GM18517 (cell line): ENCODE results near the gene LRG1.
"Not testable (repeated sequence)": the region's sequence is repeated elsewhere in the genome, so short reads cannot be mapped to it uniquely, and the experiment has no call there.

Source experiments
- ATAC-seq: cut with Tn5 transposase; IDR thresholded peaks from one replicate; pipeline ENCODE4 v1.9.1; 2021; ENCODE audit warnings: mild to moderate bottlenecking, moderate library complexity; ENCODE audit not compliant: unreplicated experiment

LRG1 gene

DNA sequence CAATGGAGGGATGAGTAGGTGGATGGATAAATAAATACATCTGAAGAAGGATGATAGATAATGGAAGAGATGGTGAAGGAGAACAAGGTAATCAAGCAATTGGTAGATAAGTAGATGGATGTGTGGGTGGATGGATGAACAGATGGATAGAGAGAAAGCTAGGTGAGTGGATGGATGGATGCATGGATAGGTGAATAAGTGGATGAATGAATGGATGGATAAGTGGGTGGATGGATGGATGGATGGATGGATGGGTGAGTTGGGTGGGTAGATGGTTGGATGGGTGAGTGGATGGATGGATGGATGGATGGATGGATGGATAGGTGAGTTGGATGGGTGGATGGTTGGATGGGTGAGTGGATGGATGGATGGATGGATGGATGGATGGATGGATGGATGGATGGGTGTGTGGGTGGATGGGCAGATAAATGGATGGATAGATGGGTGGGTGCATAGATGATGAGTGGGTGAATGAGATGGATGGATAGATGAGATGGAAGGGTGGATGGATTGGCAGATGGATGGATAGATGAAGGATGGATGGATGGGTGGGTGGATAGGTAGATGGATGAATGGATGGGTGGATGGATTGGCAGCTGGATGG is 13.4 kb upstream of the LRG1 start:
- no peak for ATAC-seq

DNA sequence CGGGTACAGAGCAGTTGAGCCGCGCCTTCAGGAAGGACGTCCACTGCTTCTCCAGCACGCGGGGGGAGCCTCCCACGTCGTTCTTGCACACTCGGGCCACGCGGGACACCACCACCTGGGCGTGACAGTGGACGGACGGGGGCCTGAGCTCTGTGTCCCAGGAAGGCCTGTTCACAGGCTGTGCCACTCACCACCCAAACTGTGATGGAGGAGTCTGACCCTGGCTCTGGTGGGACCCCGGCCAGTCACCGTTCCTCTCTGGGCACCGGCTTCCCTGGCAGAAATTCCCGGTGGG is 12.6 kb upstream of the LRG1 start:
- no peak for ATAC-seq

DNA sequence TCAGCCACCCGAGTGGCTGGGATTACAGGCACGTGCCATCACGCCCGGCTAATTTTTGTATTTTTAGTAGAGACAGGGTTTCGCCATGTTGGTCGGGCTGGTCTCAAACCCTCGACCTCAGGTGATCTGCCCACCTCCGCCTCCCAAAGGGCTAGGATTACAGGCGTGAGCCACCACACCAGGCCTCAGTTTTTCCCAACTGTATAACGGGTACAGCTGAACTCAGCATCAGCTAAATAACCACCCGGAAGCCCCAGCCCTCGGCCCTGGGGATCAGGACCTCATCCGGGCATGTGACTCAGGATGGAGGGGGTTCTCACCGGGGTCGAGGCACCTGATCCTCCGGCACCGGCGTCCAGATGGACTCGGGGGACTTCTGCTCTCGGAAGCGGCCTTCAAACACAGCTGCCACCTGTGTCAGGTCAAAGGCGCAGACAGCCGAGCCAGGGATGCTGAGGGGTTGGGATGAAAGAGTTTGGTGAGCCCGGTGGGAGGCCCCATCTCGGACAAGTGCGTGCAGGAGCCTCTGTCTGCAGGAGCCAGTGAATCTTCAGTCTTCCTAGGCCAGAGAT is 10.7 kb upstream of the LRG1 start:
- ATAC-seq = no peak

DNA sequence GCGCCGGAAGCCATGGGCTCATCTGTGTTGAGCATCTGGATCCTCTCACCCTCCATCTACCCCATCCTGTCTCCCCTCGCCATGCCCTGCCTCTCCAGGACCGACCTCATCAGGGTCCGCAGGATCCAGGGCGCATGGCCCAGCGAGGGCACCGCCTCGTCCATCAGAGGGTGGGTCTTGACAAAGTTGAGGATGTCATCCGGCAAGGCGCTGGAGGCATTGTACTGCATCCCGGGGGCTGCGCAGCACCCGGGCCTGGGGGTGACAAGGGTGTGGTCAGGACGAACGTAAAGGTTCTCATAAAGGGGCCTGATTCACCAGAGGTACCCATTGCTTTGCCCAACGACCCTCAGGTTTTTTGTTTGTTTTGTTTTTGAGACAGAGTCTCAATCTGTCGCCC is 10.2 kb upstream of the LRG1 start:
- ATAC-seq = no peak

DNA sequence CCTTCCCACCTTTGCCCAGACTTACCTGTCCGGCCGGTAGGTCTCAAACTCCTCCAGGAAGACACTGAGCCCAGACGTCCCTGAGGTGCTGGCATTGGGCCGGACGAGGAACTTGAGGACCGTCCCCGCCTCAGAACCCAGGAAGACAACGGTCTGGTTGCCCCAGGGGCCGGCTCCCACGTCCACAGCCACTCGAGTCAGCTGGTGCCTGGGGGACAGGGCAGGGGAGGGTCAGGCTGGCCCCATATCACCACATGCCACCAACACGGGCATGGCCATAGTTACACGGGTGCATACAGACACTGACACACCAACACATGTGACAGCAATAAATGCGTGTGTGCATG is 8.4 kb upstream of the LRG1 start:
- no peak for ATAC-seq

DNA sequence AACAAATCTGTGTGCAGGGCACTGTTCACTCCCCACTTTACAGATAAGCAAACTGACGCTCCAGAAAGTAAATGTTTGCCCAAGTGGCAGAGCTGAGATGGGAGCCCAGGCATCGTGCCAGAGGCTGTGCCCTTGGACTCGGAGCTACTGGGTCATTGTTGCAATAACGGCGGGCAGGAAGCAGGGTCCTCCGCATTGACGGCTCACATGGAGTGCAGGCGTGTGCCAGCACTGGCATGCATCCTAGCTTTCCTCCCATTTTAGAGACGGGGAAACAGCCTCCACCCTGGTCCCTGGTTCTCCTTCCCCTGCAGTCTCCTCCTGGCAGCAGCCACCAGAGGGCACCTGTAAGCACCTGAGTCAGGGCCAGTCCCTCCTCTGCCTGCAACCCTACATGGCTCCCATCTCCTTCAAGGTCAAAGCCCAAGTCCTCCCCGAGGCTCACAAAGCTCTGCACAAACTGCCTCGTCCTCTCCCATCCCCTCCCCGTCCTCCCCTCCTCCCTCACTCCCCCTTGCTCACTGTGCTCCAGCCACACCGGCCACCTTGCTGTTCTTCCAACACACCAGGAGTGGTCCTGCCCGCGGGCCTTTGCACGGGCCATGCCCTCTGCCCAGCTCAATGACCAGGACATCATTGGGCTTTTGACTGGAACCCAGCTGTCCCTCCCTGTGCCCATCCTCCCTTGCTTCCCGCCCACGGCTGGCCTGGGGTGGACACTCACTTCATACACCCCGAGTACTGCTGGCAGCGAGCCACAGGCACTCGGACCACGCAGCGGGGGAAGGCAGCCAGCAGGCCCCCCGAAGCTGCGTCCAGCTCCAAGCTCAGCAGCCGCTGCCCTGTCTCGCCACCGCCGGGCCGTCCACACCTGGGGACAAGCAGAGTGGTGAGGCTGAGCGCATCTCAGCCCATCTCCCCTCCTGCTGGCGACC is 7.7 kb upstream of the LRG1 start:
- no peak for ATAC-seq

DNA sequence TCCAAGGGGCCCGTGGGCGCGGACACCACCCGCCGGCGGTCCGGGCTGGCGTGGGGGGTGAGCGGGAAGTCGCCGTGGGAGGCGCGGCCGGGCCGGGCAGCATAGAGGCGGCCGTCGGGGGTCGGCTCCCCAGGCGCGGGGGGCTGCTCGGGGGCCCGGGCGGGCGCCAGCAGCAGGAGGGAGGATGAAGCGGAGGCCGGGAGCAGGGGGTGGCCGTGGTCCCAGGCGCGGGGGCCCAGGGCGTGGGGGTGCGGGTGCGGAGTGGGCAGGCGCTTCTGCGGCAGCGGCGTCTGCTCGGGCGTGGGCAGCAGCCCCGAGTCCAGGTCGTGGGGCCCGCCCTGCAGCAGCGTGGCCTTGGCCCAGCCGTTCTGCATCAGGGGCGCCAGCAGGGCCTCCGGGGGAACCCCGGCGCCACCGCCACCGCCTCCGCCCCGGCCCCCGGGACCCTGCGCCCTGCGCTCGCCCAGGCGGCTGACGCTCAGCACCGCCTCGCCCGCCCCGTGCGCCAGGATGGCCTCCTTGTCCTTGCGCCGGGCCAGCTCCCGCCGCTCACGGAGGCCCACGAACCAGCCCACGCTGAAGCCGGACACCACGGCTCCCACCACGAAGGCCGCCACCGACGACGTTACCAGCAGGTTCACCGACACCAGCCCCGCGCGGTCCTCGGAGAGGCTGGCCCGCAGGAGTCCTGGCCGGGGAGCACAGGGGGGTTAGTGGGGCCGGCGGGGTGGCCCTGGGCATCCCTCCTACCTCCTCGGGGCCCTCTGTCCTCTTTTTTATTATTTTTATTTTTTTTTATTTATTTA is 4.2 kb upstream of the LRG1 start:
- ATAC-seq = no peak

DNA sequence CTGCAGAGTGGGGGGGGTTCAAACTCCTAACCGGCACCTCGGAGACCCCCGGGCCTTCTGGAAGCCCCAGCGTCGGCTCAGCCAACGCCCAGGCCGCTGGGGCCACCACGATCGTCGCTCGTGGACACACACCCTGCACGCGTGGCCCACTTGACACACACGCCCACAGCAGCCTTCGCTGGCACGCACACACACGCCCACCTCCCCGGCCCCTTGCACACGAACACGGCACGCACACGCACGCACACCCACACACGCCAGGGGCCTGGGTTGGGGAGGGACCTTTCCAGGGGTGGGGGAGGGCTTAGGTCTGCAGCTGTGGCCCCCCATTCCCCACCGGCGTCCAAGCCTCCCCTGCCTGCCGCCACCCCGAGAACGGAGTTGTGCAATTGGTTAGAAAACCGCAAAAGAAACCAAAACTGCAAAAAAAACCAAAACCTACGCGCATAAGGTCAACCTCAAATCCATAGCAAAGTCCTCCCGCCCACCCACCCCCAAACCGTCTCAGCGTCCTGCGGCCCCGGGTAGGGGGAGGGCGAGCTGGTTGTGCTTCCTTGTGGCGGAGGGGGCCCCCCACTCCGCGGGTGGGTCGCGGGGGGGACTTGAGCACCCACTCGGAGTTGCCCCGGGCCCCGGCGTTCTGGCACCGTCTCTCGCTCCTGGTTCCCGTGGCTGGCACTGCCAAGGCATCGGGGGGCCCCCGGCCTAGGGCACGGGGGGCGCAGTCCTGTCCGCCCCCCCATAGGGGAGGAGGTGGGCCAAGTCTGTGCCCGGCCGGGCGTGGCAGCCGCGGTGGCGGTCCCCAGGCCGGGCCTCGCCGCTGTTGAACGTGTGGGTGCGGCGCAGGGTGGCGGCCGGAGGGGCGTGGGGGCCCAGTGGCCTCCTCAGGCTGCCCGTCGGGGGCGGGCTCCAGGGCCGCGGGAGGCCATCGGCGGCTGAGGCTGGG is 3.3 kb upstream of the LRG1 start:
- ATAC-seq = no peak

DNA sequence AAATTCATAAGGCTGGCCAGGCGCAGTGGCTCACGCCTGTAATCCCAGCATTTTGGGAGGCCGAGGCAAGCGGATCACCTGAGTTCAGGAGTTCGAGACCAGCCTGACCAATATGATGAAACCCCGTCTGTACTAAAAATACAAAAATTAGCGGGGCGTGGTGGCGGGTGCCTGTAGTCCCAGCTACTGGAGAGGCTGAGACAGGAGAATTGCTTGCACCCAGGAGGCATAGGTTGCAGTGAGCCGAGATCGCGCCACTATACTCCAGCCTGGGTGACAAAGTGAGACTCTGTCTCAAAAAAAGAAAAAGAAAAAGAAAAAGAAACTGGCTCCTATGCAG is 1.9 kb upstream of the LRG1 start:
- ATAC-seq = not testable (repeated sequence)

DNA sequence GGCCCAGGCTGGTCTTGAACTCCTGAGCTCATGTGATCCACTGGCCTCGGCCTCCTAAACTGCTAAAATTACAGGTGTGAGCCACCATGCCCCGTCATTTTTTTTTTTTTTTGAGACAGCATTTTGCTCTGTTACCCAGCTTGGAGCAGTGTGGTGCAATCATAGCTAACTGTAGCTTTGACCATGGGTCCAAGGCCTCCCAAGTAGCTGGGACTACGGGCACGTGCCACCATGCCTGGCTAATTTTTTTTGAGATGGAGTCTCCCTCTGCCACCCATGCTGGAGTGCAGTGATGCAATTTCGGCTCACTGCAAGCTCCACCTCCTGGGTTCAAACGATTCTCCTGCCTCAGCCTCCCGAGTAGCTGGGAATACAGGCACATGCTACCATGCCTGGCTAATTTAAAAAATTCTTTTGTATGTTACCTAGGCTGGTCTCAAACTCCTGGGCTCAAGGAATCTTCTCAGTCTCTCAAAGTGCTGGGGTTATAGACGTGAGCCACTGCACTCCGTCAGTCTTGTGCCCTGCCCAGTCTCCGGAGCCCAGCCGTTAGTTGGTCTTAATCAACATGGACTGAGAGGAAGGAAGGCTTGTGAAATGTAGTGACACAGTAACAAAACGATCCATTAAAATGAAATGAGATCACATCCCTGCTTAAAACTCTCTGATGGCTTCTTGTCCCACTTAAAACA is 1.4 kb upstream of the LRG1 start:
- no peak for ATAC-seq

DNA sequence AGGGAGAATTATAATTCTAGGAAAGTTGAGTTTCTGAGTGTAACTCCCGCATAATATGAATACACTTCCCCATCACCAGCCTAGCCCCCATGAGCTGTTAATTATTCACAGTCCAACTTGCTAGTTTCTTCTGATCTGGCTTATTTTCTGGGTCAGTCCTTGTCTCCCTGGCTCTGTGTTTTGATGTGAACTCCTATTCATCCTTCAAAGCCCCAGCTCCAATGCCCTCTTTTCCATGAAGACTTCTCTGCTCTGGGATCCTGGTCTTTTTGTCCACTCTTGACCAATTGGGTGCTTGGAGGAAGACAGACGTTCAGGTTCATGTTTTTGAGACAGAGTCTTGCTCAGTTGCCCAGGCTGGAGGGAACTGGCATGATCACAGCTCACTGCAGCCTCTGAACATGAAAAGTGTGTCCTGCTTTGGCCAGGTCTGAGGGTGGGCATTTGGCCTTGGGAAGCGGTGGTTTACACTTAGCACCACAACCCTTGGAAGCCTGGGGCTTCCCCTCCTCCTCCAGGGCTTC is 605 bp downstream of the LRG1 start:
- no peak for ATAC-seq

DNA sequence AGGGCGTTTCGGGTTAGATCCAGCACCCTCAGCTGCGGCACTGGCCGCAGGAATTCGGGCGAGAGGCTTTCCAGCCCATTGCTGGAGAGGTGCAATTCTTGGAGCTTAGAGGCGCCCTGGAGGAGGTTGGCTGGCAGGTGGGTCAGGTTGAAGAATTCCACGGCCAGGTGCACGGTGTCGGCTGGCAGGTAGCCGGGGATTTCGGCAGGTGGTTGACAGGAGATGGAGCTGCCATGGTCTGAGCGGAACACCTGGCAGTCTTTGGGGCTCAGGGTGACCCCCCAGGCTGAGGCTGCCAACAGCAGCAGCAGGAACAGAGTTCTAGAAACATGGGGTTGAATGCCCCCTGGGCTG is 1.3 kb downstream of the LRG1 start:
- ATAC-seq = no peak

DNA sequence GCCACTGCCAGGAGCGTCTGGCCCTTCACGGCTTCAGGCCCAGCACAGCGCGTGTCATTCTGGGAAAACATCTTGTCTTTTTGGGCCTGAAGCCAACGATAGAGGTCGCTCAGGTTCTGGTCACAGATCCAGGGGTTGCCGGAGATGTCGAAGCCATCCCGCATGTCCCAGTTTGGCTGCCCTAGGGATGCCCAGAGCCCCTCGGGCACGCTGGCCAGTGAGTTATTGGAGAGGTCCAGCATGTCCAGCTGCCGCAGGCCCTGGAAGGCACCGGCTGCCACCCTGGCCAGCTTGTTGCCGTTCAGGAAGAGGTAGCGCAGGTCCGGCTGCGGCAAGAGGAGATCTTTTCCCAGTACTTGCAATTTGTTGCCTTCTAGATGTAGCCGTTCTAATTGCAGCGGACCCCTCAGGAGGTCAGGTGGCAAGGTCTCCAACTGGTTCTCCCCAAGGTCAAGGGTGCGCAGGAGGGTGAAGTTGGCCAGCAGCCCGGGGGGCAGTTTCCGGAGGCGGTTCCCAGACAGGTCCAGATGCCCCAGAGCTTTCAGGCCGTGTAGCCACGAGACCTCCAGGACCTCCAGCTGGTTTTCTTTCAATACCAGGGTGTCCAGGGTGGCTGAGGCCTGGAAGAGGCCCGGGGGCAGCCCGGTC is 1.8 kb downstream of the LRG1 start:
- ATAC-seq = no peak

DNA sequence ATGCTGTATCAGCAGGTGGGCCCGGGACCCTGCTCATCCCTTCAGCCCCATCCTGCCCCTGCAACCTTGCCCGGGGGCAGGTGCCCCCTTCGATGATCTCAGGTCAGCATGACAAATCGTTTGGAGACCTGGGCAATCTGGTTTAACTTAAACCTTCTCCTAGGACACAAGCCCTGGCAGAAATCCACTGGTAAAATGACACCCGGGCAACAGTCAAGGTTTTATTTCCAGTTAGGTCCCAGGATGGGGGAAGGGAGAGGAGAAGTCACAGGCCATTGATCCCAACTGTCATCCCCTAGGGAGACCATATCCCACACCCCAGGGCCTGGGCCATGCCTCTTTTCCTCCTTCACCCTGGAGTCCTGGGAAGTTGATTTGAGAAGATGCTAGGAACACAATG is 3.0 kb downstream of the LRG1 start:
- no peak for ATAC-seq

DNA sequence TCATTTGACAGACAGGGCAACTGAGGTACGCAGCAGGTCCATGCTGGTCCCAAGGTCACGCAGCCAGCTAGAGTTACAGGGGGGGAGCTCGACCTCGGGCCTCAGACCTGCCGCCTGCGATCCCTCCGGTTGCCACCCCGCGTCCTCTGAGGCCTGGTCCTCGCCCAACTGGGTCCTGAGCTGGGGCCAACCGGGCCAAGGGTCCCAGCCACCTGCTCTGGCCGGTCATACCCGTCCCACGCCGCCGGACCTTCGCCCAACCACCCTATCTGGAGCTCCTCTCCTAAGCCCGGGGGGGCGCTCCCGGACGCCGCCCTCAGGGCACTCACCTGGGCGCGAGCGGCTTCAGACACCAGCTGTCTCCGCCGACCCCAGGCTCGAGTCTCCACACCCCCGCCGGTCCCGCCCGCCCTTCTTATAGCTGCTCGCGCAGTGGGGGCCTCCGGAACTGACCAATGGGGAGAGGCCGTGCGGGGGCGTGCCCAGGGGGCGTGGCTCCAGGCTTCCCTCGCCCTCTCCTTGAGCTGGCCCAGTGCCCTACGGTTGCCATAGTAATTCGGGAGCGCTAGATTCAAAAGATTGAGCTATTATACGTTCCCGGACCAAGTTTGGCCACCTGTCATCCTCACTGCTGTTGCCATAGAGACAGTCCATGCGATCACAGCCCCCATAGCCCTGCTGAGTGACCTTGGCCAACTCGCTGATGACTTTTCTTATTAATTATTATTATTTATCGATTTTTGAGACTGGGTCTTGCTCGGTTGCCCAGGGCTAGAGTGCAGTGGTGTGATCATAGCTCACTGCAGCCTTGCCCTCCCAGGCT is 4.8 kb downstream of the LRG1 start, which contains the start of gene PLIN5:
Gene PLIN5, minus strand, starts transcription at position 389 of the 823 bp plus-strand sequence. CDS start 1,150 bp downstream, outside the sequence.
- no peak for ATAC-seq

DNA sequence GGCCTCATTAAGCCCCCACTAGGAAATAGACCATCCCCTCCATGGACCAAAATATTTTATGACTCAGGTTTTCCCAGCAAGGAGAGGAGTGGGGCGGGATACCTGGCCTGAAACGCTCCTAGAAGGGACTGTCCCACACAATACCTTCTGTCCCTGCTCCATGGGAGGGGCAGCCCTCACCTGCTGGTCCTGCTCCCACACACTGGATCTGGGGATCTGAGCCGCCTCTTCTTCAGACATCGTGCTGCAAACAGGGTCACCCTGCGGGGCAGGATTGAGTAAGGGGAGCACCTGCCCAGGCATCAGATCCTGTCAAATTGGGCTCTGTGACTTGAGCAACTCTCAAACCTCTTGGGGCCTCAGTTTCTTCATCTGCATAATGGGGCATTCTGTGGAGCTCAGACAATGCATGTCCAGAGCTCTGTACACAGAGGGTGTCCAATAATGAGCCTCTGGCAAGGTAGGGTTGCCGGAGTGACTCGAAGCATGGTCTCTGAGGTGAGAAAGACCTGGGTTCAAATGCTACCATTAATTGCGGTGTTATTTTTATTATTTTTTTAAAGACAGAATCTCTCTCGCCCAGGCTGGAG is 5.9 kb downstream of the LRG1 start:
- no peak for ATAC-seq

DNA sequence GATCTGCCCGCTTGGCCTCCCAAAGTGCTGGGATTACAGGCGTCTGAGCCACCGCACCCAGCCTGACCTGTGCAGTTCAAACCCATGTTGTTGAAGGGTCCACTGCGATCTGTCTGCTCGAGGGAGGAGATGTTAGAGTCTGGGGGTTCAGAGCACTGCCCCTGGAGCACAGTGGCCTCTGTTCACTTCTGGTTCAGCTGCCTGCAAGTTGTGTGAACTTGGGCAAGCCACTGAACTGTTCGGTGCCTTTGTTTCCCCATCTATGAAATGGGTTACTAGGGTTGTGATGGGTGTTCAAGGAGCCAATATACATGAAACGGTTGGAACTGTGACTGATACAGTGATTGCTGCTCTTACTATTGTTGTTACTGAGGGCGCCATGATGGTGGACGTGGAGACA is 6.5 kb downstream of the LRG1 start:
- no peak for ATAC-seq

DNA sequence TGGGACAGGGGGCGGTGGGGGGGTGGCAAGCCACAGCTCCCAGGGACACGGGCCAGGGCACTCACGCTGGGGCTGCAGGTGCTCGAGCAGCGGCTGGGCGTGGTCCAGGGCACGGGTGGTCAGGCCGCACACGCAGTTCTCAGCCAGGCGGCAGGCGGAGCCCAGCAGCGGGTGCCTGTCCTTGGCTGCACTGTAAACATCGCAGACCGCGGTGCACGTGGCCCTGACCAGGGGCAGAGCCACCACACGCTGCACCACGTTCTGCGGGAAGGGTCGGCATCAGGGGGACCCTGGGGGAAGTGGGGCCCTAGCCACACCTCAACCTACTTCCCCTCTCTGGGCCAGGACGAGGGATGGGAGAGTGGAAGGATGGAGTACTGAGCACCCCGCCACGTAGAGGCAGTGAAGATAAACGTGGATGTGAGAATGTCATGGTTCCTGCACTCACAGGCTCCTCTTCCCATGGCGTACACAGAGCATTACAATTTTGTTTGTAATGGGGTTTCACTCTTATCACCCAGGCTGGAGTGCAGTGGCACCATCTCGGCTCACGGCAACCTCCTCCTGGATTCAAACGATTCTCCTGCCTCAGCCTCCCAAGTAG is 8.2 kb downstream of the LRG1 start:
- no peak for ATAC-seq
